Neural cell (in vitro differentiated cells): ENCODE results near the gene GRAP2. TPM values are rescaled to one million over a fixed set of nuclear protein-coding genes. Genes with fewer than 3 reads are reported as not detected.

Source experiments
- H2AFZ ChIP-seq: fragments of 200-600, 300-800 bp; sonication (generic), shearing (Covaris generic); 2 replicates; pipeline ENCODE4 v1.6.0; 2014; ENCODE audit warnings: low read depth, mild to moderate bottlenecking, antibody characterized with exemption, low read length, moderate library complexity
- H3F3A ChIP-seq: fragments of 200-600 bp; shearing (Covaris generic); 2 replicates; pipeline ENCODE4 v1.6.1; 2016; ENCODE audit warnings: mild to moderate bottlenecking, moderate library complexity, mixed read lengths, antibody characterized with exemption, low read length; ENCODE audit not compliant: insufficient read depth, poor library complexity, severe bottlenecking
- H3K27ac ChIP-seq: fragments of 200-600, 300-800 bp; sonication (generic), shearing (Covaris generic); 2 replicates; pipeline ENCODE4 v1.5.1; 2014; ENCODE audit warnings: mild to moderate bottlenecking, low read length, moderate library complexity
- H3K27me3 ChIP-seq: fragments of 300-800, 200-600 bp; sonication (generic), shearing (Covaris generic); 2 replicates; pipeline ENCODE4 v1.6.0; 2014; ENCODE audit warnings: mild to moderate bottlenecking, low read depth, low read length, moderate library complexity; ENCODE audit not compliant: insufficient read depth
- H3K36me3 ChIP-seq: fragments of 300-800, 200-600 bp; sonication (generic), shearing (Covaris generic); 2 replicates; pipeline ENCODE4 v1.5.1; 2014; ENCODE audit warnings: mild to moderate bottlenecking, antibody characterized with exemption, low read length, moderate library complexity; ENCODE audit not compliant: insufficient read depth
- H3K4me2 ChIP-seq: fragments of 300-800, 200-600 bp; sonication (generic), shearing (Covaris generic); 2 replicates; pipeline ENCODE4 v1.6.0; 2014; ENCODE audit warnings: mild to moderate bottlenecking, low read length
- H3K4me3 ChIP-seq: fragments of 300-800, 200-600 bp; sonication (generic), shearing (Covaris generic); 2 replicates; pipeline ENCODE4 v1.5.1; 2014; ENCODE audit warnings: mild to moderate bottlenecking, low read length, moderate library complexity
- H3K79me2 ChIP-seq: fragments of 200-600 bp; shearing (Covaris generic); replicated peaks from 2 replicates; pipeline ENCODE4 v1.6.0; 2014; ENCODE audit warnings: mild to moderate bottlenecking, low read length, moderate library complexity; ENCODE audit not compliant: insufficient read depth
- H3K9ac ChIP-seq: fragments of 300-800, 200-600 bp; sonication (generic), shearing (Covaris generic); 2 replicates; pipeline ENCODE4 v1.6.1; 2016; ENCODE audit warnings: mild to moderate bottlenecking, low read length, mixed read lengths
- H3K9me2 ChIP-seq: fragments of 200-600 bp; shearing (Covaris generic); 2 replicates; pipeline ENCODE4 v1.6.1; 2016; ENCODE audit warnings: mild to moderate bottlenecking, low read length, mixed read lengths; ENCODE audit not compliant: insufficient read depth
- H3K9me3 ChIP-seq: fragments of 200-600, 300-800 bp; sonication (generic), shearing (Covaris generic); 2 replicates; pipeline ENCODE4 v1.6.1; 2016; ENCODE audit warnings: mild to moderate bottlenecking, mixed run types, low read length, moderate library complexity, mixed read lengths
- H4K20me1 ChIP-seq: fragments of 200-600 bp; shearing (Covaris generic); 2 replicates; pipeline ENCODE4 v1.6.1; 2016; ENCODE audit warnings: mild to moderate bottlenecking, mixed run types; ENCODE audit not compliant: insufficient read depth
- EP300 ChIP-seq: fragments of 450-650 bp; conservative IDR thresholded peaks from 2 replicates; pipeline ENCODE4 v1.6.1; 2014; ENCODE audit warnings: antibody characterized with exemption, mild to moderate bottlenecking, moderate library complexity; ENCODE audit not compliant: poor library complexity, severe bottlenecking
- EZH2 ChIP-seq: fragments of 200-600, 300-800 bp; shearing (Covaris generic), sonication (generic); IDR thresholded peaks from 2 replicates; pipeline ENCODE4 v1.6.1; 2014; ENCODE audit warnings: antibody characterized with exemption, low read length, borderline replicate concordance, mild to moderate bottlenecking; ENCODE audit not compliant: insufficient read depth, poor library complexity, severe bottlenecking
- MXI1 ChIP-seq: fragments of 450-650 bp; conservative IDR thresholded peaks from 2 replicates; pipeline ENCODE4 v1.6.1; 2014; ENCODE audit warnings: antibody characterized with exemption, mild to moderate bottlenecking; ENCODE audit not compliant: poor library complexity, severe bottlenecking
- POLR2AphosphoS5 ChIP-seq: IDR thresholded peaks from 2 replicates; pipeline ENCODE4 v1.6.1; 2012
- RAD21 ChIP-seq: fragments of 450-650 bp; conservative IDR thresholded peaks from 2 replicates; pipeline ENCODE4 v1.6.1; 2014; ENCODE audit warnings: antibody characterized with exemption, mild to moderate bottlenecking, moderate library complexity
- SMC3 ChIP-seq: fragments of 450-650 bp; conservative IDR thresholded peaks from 2 replicates; pipeline ENCODE4 v1.6.1; 2014; ENCODE audit warnings: antibody characterized with exemption, mild to moderate bottlenecking, moderate library complexity; ENCODE audit not compliant: poor library complexity
- TAF1 ChIP-seq: IDR thresholded peaks from 2 replicates; pipeline ENCODE4 v1.6.1; 2012; ENCODE audit warnings: low read depth
- polyA plus RNA-seq: library from polyadenylated mRNA; depleted of rRNA; stranded (reverse); fragments of >200 nt; gene quantifications from 2 replicates; pipeline ENCODE4 v1.2.3, GENCODE V29; 2014
- TF ChIP-seq, protein P1 (sequence below): fragments of 450-650 bp; IDR thresholded peaks from 2 replicates; pipeline ENCODE4 v1.5.1; 2014; ENCODE audit warnings: antibody characterized with exemption, mild to moderate bottlenecking, moderate library complexity; ENCODE audit not compliant: poor library complexity, severe bottlenecking
- TF ChIP-seq, protein P2 (sequence below): IDR thresholded peaks from 2 replicates; pipeline ENCODE4 v1.6.1; 2012; ENCODE audit warnings: borderline replicate concordance

Gene GRAP2
- polyA plus RNA-seq, 1 donor from 2014 or later = 0.30 TPM

DNA sequence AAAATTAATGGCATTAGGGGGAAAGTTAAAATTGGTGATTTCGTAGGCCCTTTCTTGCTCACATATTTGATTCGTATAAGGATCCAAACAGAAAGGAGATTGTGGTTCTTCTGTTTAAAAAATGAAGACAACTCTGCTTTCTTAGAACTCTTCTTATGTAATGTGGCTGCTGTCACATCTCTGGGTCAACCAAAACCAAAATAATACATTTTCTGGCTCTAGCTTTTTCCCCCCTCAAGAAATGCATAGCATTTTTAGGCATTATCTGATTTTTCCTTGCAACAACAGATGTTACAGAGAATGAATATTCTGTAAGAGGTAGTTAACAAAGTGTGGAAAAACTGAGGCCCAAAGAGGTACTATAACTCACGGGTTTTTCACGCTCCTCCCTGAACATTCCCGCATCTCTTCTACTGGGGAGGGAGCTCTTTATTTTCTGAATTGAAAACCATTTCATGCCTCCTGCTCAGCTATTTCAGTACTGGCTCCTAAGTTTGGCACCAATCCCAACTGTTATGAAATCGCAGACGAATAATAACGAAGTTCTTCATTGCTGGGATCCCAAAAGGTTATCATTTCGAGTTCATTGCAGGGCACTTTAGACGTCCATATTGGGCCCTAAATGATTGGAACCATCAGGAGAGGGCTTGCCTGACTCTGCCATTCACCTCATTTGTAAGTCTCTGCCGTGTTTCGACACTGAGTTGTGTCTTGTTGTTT, 17.1 kb downstream of the GRAP2 start:
- H3K4me2 ChIP-seq = no peak overlapping the region
- no peaks in the 10 kb centered on the region for H3F3A ChIP-seq
- H3K4me3 ChIP-seq = no peak overlapping the region
- H2AFZ ChIP-seq = no peak overlapping the region
- H3K9me3 ChIP-seq = no peaks in the 10 kb centered on the region
- H3K27me3 ChIP-seq = no peaks in the 10 kb centered on the region
- H3K9ac ChIP-seq = no peak overlapping the region
- H3K36me3 ChIP-seq = no peaks in the 10 kb centered on the region
- H4K20me1 ChIP-seq = no peaks in the 10 kb centered on the region
- no peak overlapping the region for H3K27ac ChIP-seq
- no peak for TF ChIP-seq RAD21
- TF ChIP-seq TAF1 = no peak
- no peak for TF ChIP-seq MXI1
- TF ChIP-seq EZH2 = no peak
- TF ChIP-seq POLR2AphosphoS5 = no peak
- TF ChIP-seq, protein P1, sequence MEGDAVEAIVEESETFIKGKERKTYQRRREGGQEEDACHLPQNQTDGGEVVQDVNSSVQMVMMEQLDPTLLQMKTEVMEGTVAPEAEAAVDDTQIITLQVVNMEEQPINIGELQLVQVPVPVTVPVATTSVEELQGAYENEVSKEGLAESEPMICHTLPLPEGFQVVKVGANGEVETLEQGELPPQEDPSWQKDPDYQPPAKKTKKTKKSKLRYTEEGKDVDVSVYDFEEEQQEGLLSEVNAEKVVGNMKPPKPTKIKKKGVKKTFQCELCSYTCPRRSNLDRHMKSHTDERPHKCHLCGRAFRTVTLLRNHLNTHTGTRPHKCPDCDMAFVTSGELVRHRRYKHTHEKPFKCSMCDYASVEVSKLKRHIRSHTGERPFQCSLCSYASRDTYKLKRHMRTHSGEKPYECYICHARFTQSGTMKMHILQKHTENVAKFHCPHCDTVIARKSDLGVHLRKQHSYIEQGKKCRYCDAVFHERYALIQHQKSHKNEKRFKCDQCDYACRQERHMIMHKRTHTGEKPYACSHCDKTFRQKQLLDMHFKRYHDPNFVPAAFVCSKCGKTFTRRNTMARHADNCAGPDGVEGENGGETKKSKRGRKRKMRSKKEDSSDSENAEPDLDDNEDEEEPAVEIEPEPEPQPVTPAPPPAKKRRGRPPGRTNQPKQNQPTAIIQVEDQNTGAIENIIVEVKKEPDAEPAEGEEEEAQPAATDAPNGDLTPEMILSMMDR = no peak
- no peak for TF ChIP-seq EP300
- TF ChIP-seq, protein P2, sequence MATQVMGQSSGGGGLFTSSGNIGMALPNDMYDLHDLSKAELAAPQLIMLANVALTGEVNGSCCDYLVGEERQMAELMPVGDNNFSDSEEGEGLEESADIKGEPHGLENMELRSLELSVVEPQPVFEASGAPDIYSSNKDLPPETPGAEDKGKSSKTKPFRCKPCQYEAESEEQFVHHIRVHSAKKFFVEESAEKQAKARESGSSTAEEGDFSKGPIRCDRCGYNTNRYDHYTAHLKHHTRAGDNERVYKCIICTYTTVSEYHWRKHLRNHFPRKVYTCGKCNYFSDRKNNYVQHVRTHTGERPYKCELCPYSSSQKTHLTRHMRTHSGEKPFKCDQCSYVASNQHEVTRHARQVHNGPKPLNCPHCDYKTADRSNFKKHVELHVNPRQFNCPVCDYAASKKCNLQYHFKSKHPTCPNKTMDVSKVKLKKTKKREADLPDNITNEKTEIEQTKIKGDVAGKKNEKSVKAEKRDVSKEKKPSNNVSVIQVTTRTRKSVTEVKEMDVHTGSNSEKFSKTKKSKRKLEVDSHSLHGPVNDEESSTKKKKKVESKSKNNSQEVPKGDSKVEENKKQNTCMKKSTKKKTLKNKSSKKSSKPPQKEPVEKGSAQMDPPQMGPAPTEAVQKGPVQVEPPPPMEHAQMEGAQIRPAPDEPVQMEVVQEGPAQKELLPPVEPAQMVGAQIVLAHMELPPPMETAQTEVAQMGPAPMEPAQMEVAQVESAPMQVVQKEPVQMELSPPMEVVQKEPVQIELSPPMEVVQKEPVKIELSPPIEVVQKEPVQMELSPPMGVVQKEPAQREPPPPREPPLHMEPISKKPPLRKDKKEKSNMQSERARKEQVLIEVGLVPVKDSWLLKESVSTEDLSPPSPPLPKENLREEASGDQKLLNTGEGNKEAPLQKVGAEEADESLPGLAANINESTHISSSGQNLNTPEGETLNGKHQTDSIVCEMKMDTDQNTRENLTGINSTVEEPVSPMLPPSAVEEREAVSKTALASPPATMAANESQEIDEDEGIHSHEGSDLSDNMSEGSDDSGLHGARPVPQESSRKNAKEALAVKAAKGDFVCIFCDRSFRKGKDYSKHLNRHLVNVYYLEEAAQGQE = no peak
- no peak for TF ChIP-seq SMC3
- H3K9me2 ChIP-seq = no peaks in the 10 kb centered on the region
- H3K79me2 ChIP-seq = no peaks in the 10 kb centered on the region

DNA sequence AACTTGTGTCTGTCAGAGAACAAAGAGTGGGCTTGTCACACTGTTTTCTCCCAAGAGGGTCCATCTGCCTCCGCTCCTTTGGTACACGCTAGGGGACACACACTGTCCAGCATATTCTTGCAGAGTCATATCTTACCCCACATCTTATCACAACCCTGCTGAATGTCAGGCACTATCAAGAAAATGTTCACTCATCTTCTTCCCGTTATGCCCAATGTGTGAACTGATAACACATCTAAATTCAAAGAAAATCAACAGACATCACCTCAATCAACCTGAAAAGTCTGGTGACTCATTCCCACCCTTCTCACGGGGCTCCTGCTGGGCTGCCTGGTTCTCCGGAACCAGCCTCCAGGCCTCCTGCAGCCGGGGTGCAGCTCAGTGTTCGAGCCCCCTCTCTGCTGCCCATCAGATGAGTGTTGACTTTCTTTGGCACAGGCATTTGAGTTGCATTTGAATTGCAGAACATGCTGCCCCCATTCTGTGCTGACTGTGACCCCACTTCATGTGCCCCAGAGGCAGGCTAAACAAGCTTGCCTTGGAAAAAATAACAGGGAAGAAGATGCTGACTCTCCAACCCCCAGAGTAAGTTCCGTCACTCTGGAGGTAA, 19.4 kb downstream of the GRAP2 start:
- TF ChIP-seq RAD21 = no peak
- no peak for TF ChIP-seq EP300
- TF ChIP-seq EZH2 = no peak
- TF ChIP-seq, protein P2 = no peak
- TF ChIP-seq MXI1 = no peak
- TF ChIP-seq SMC3 = no peak
- TF ChIP-seq, protein P1 = no peak
- TF ChIP-seq TAF1 = no peak
- TF ChIP-seq POLR2AphosphoS5 = no peak
- Histone ChIP-seq H3K4me2 (no peak overlapping the region), H3K9me3 (no peaks in the 10 kb centered on the region), H3K9ac (no peak overlapping the region), H2AFZ (no peak overlapping the region), H3K9me2 (no peaks in the 10 kb centered on the region), H3K36me3 (no peaks in the 10 kb centered on the region), H4K20me1 (no peaks in the 10 kb centered on the region), H3K27me3 (no peaks in the 10 kb centered on the region), H3K79me2 (no peaks in the 10 kb centered on the region), H3K27ac (no peak overlapping the region), H3F3A (no peaks in the 10 kb centered on the region), H3K4me3 (no peak overlapping the region)
